Transverse colon (tissue), 4 donors: Measurements from ENCODE around the gene RPL10. TPM values are rescaled to one million over a fixed set of nuclear protein-coding genes. Genes with fewer than 3 reads are reported as not detected.

Experiments
- DNase-seq: peaks from one replicate; pipeline ENCODE4 v3.0.0-alpha.2; 2019
- H3K27ac ChIP-seq, 4 donors: fragments of 200-600 bp; sonication (generic); 2 replicates each; pipeline ENCODE4 v1.5.1; 2016 to 2018; ENCODE audit warnings: inconsistent platforms in 4 of 4
- H3K27me3 ChIP-seq: fragments of 200-600 bp; sonication (generic); 2 replicates; pipeline ENCODE4 v1.5.1; 2017; ENCODE audit warnings: inconsistent platforms
- H3K36me3 ChIP-seq, 4 donors: fragments of 200-600 bp; sonication (generic); 2 replicates each; pipeline ENCODE4 v1.5.1; 2017 to 2019; ENCODE audit warnings: inconsistent platforms in 4 of 4
- H3K4me1 ChIP-seq, 4 donors: fragments of 200-600 bp; sonication (generic); 2 replicates each; pipeline ENCODE4 v1.5.1; 2017 to 2020; ENCODE audit warnings: inconsistent platforms in 4 of 4
- H3K4me3 ChIP-seq, 4 donors: fragments of 200-600 bp; sonication (generic); 1 replicate in 1 of 4; 2 replicates in 3 of 4; pipeline versions ENCODE4 v1.5.1 to v1.6.1; 2017 to 2019; ENCODE audit warnings: inconsistent platforms in 4 of 4
- H3K9me3 ChIP-seq, 2 donors: fragments of 200-600 bp; sonication (generic); 2 replicates each; pipeline ENCODE4 v1.5.1; 2017 to 2019; ENCODE audit warnings: inconsistent platforms in 2 of 2
- CTCF ChIP-seq, 5 experiments: fragments of 200-600 bp in 3 of 5; fragments of 450-650 bp in 2 of 5; sonication (generic) in 3 of 5; IDR thresholded peaks; 1 replicate in 2 of 5; 2 replicates in 3 of 5; pipeline ENCODE4 v1.5.1; 2016 to 2017; ENCODE audit warnings: antibody characterized with exemption in 5 of 5, inconsistent platforms in 3 of 5, mild to moderate bottlenecking in 2 of 5, moderate library complexity in 1 of 5
- EP300 ChIP-seq: sonication (generic); formaldehyde crosslinking; IDR thresholded peaks from one replicate; pipeline ENCODE4 v1.6.1; 2017; ENCODE audit warnings: antibody characterized with exemption, low read depth
- POLR2A ChIP-seq: fragments of 450-650 bp; IDR thresholded peaks from one replicate; pipeline ENCODE4 v1.6.1; 2016; ENCODE audit warnings: antibody characterized with exemption, mild to moderate bottlenecking, moderate library complexity
- POLR2AphosphoS5 ChIP-seq, 3 donors: sonication (generic); formaldehyde crosslinking; IDR thresholded peaks; one replicate each; pipeline ENCODE4 v1.6.1; 2016; ENCODE audit warnings: antibody characterized with exemption in 3 of 3
- WGBS, 2 donors: methylation state at CpG; one replicate each; pipeline ENCODE4 v1.1.5; 2018; ENCODE audit warnings: low coverage in 1 of 2; 5-methylcytosine and 5-hydroxymethylcytosine counted together
- in situ Hi-C, 4 donors: fragments of 200-750 bp; cut with MboI; loops; one replicate each; pipeline versions ENCODE4 v1.15.0 to v1.15.1; 2017; ENCODE audit warnings: low sequenced_read_pairs in 3 of 4, low pct_ligation_motif_present in 1 of 4, low pct_unique_long_range_greater_than_20kb in 1 of 4
- intact Hi-C: fragments of 100-400 bp; cut with DNase I; formaldehyde crosslinking; loops from one replicate; pipeline ENCODE4 v1.15.1; 2023; ENCODE audit warnings: low total_unique reads
- total RNA-seq, 4 donors: library from RNA; depleted of rRNA; stranded (reverse); fragments of >200 nt; gene quantifications; one replicate each; pipeline ENCODE4 v1.1.0, GENCODE V29; 2016

Gene RPL10
- total RNA-seq, 4 donors from 2014 or later, result 1,352 to 4,861 (median 3,415) TPM

GRCh38 chrX:154430479-154430878 lies 32.3 kb downstream of the RPL10 start:
- WGBS, 2 donors, result 58 to 90% methylated on average over 4 to 6 of the region's 6 CpGs
- in situ Hi-C loops (no loop called here), intact Hi-C loops (no loop called here)
- H3K27me3 ChIP-seq, result no peaks in the 10 kb centered on the region
- TF ChIP-seq EP300 (no peak), POLR2AphosphoS5 (IDR thresholded peaks at IDR 0.05) (no peak), CTCF (IDR thresholded peaks at IDR 0.05) (no peak), POLR2A (no peak)
- no peaks in the 10 kb centered on the region for H3K9me3 ChIP-seq
- no peaks in the 10 kb centered on the region for H3K36me3 ChIP-seq
- H3K4me1 ChIP-seq, result peaks cover 0 to 15% (median 4%) of the 10 kb centered on the region in 4 donors
- no peak overlapping the region for H3K4me3 ChIP-seq
- no peak for DNase-seq
- peak overlapping the region in 1 of 4 donors; percentile 12 for H3K27ac ChIP-seq

GRCh38 chrX:154430916-154431315 lies 32.7 kb downstream of the RPL10 start:
- H3K27ac ChIP-seq, result peak overlapping the region in 1 of 4 donors; percentile 12
- 59 to 80% methylated on average over 1 to 7 of the region's 7 CpGs for WGBS, 2 donors
- in situ Hi-C loops, result no loop called here
- no peaks in the 10 kb centered on the region for H3K9me3 ChIP-seq
- peaks cover 0 to 15% (median 4%) of the 10 kb centered on the region in 4 donors for H3K4me1 ChIP-seq
- H3K4me3 ChIP-seq, result no peak overlapping the region
- intact Hi-C loops, result no loop called here
- H3K27me3 ChIP-seq, result no peaks in the 10 kb centered on the region
- H3K36me3 ChIP-seq, result no peaks in the 10 kb centered on the region
- TF ChIP-seq POLR2AphosphoS5 (IDR thresholded peaks at IDR 0.05) (no peak), CTCF (IDR thresholded peaks at IDR 0.05) (no peak), EP300 (no peak), POLR2A (no peak)
- no peak for DNase-seq

GRCh38 chrX:154431341-154431740 lies 33.2 kb downstream of the RPL10 start:
- 82% methylated on average over 5 of the region's 5 CpGs; no CpG with 5 or more reads in 1 of the 2 donors for WGBS, 2 donors
- Histone ChIP-seq H3K27ac (no peak overlapping the region), H3K27me3 (no peaks in the 10 kb centered on the region), H3K9me3 (no peaks in the 10 kb centered on the region), H3K4me3 (no peak overlapping the region), H3K4me1 (peaks cover 0 to 17% (median 4%) of the 10 kb centered on the region in 4 donors), H3K36me3 (no peaks in the 10 kb centered on the region)
- intact Hi-C loops (no loop called here), in situ Hi-C loops (no loop called here)
- TF ChIP-seq POLR2AphosphoS5 (IDR thresholded peaks at IDR 0.05), result no peak
- TF ChIP-seq EP300, result no peak
- TF ChIP-seq POLR2A, result no peak
- no peak for TF ChIP-seq CTCF (IDR thresholded peaks at IDR 0.05)
- DNase-seq, result no peak

GRCh38 chrX:154432210-154432609 lies 34.0 kb downstream of the RPL10 start:
- Histone ChIP-seq H3K36me3 (no peaks in the 10 kb centered on the region), H3K27me3 (no peaks in the 10 kb centered on the region), H3K27ac (no peak overlapping the region), H3K9me3 (no peaks in the 10 kb centered on the region), H3K4me3 (no peak overlapping the region), H3K4me1 (peaks cover 0 to 18% (median 4%) of the 10 kb centered on the region in 4 donors)
- no peak for DNase-seq
- TF ChIP-seq EP300 (no peak), CTCF (IDR thresholded peaks at IDR 0.05) (no peak), POLR2AphosphoS5 (IDR thresholded peaks at IDR 0.05) (no peak), POLR2A (no peak)
- WGBS, 2 donors, result 82% methylated on average over 8 of the region's 8 CpGs; no CpG with 5 or more reads in 1 of the 2 donors
- intact Hi-C loops, result no loop called here
- in situ Hi-C loops, result no loop called here
